Tibial artery (tissue), 4 donors: Measurements from ENCODE around the gene EDRF1.

Experiments used
- DNase-seq, 2 donors: peaks; one replicate each; pipeline ENCODE4 v3.0.0-alpha.2; 2019
- H3K27ac ChIP-seq, 2 donors: fragments of 200-600 bp; sonication (generic) in 1 of 2; 1 replicate in 1 of 2; 2 replicates in 1 of 2; pipeline ENCODE4 v1.5.1; 2018 to 2019; ENCODE audit warnings: mild to moderate bottlenecking in 1 of 2
- H3K27me3 ChIP-seq, 2 donors: fragments of 200-600 bp; sonication (generic) in 1 of 2; one replicate each; pipeline versions ENCODE4 v1.5.1 to v1.6.0; 2016 to 2019
- H3K36me3 ChIP-seq, 3 donors: fragments of 200-600 bp; sonication (generic) in 2 of 3; one replicate each; pipeline ENCODE4 v1.5.1; 2016 to 2019; ENCODE audit warnings: mild to moderate bottlenecking in 2 of 3
- H3K4me1 ChIP-seq, 4 donors: fragments of 200-600 bp; sonication (generic) in 2 of 4; 1 replicate in 3 of 4; 2 replicates in 1 of 4; pipeline ENCODE4 v1.5.1; 2016 to 2019
- H3K4me3 ChIP-seq, 2 donors: fragments of 200-600 bp; sonication (generic) in 1 of 2; 1 replicate in 1 of 2; 2 replicates in 1 of 2; pipeline ENCODE4 v1.5.1; 2018 to 2019; ENCODE audit warnings: mild to moderate bottlenecking in 2 of 2
- H3K9me3 ChIP-seq, 3 donors: fragments of 200-600 bp; sonication (generic) in 1 of 3; one replicate each; pipeline ENCODE4 v1.5.1; 2016 to 2019
- CTCF ChIP-seq, 2 experiments: fragments of 200-600 bp in 1 of 2; fragments of 450-650 bp in 1 of 2; IDR thresholded peaks; one replicate each; pipeline ENCODE4 v1.5.1; 2017 to 2019; ENCODE audit warnings: antibody characterized with exemption in 2 of 2, mild to moderate bottlenecking in 1 of 2, moderate library complexity in 1 of 2
- intact Hi-C: fragments of 100-400 bp; cut with DNase I; formaldehyde crosslinking; loops from one replicate; pipeline ENCODE4 v1.15.0; 2023; ENCODE audit warnings: low total_unique reads

EDRF1 gene

DNA sequence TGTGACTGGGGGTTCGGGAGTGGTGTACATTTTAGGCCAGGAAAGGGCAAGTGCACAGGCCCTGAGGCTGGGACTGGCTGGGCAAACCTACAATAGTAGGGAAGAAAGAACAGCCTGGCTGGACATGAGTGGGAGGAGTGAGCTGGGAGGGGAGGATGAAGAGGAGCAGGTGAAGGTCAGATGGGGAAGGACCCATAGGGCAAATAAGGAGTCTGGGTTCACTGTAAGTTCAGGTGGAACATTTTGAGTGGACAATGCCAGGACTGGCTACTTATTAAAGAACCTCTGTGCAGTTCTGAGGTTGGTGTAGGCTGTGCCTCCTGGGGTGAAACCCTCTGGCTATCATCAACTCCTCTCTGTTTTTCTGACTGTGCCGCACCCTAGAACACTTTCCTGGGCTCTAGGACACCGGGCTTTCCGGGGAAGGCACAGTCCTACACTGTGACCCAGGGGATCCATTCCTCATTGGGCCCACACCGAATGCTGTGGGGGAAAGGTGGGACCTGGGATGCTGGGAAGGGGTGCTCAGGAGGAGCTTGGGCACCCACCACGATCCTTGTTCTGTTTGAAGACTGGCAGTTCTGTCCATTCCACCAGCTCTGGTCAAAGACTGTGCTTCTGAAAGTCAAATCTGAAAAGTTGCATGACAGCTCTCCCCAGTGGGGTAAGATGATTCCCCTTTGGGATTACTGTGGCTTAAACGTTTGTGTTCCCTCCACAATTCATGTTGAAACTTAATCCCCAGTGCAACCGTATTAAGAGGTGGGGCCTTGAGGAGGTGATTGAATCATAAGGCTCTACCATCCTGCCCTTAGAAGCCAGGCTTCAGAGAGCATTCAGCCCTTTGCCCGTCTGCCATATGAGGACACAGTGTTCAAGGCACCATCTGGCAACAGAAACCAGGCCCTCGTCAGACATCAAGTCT is 60.2 kb downstream of the EDRF1 start:
- Histone ChIP-seq H3K27ac (no peak overlapping the region), H3K9me3 (no peaks in the 10 kb centered on the region), H3K4me1 (no peaks in the 10 kb centered on the region), H3K27me3 (no peaks in the 10 kb centered on the region), H3K4me3 (no peak overlapping the region), H3K36me3 (peaks cover 0 to 8% (median 0%) of the 10 kb centered on the region in 3 donors)
- TF ChIP-seq CTCF (IDR thresholded peaks at IDR 0.05): no peak
- no peak for DNase-seq
- intact Hi-C loops: no loop called here

DNA sequence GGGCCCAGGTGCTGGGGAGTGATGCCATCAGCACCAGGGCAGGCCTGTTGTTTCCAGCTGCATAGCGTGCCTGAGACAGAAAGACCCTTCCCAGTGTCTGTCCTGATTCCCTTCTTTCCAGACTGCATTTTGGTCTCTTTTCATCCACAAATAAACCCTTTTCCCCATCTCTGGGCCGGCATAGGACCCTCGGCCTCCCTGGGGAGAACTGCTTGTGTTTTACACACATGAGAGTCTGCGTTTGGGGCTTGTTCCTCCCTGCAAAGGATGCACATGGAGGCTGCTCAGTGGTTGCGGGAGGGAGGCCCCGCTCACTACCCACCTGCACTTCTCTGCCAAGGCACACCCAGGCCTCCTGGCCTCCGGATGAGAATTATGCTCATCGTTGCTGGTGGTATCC is 61.9 kb downstream of the EDRF1 start:
- intact Hi-C loops: no loop called here
- no peak for DNase-seq
- no peak for TF ChIP-seq CTCF (IDR thresholded peaks at IDR 0.05)

GRCh38 chr10:125782054-125782453 is 62.5 kb downstream of the EDRF1 start:
- DNase-seq: no peak
- TF ChIP-seq CTCF (IDR thresholded peaks at IDR 0.05): no peak
- Histone ChIP-seq H3K4me3 (no peak overlapping the region), H3K36me3 (peaks cover 0 to 13% (median 0%) of the 10 kb centered on the region in 3 donors), H3K9me3 (no peaks in the 10 kb centered on the region), H3K4me1 (no peaks in the 10 kb centered on the region), H3K27me3 (no peaks in the 10 kb centered on the region), H3K27ac (no peak overlapping the region)
- intact Hi-C loops: no loop called here

More for the DNA sequence above, 61.9 kb downstream of the EDRF1 start:
- Histone ChIP-seq H3K4me3 (no peak overlapping the region), H3K4me1 (no peaks in the 10 kb centered on the region), H3K9me3 (no peaks in the 10 kb centered on the region), H3K27ac (no peak overlapping the region), H3K36me3 (peaks cover 0 to 13% (median 0%) of the 10 kb centered on the region in 3 donors), H3K27me3 (no peaks in the 10 kb centered on the region)

DNA sequence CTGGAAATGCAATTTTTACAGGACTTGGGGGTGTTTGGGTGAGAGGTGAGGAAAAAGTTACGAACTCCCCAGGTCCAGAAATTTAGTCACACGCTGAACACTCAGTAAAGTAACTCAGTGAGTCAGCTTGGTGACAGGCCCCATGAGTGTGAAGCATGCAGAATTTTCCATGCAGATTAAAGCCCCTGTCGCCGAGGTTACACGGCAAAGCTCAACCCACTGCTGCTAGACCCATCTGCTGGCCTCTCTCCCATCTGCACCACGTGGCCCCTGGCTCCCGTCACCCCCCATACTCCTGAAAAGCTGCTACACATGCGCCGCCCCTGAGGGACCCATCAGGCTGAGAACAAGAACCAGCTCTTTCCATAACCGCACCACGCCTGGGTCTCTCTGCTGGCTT is 63.1 kb downstream of the EDRF1 start:
- TF ChIP-seq CTCF (IDR thresholded peaks at IDR 0.05): no peak
- intact Hi-C loops: no loop called here
- Histone ChIP-seq H3K9me3 (no peaks in the 10 kb centered on the region), H3K36me3 (peaks cover 0 to 13% (median 0%) of the 10 kb centered on the region in 3 donors), H3K27me3 (no peaks in the 10 kb centered on the region), H3K27ac (no peak overlapping the region), H3K4me1 (no peaks in the 10 kb centered on the region), H3K4me3 (no peak overlapping the region)
- DNase-seq: no peak

GRCh38 chr10:125783408-125783807 is 63.9 kb downstream of the EDRF1 start:
- Histone ChIP-seq H3K9me3 (no peaks in the 10 kb centered on the region), H3K27me3 (no peaks in the 10 kb centered on the region), H3K27ac (no peak overlapping the region), H3K36me3 (peaks cover 4 to 20% (median 5%) of the 10 kb centered on the region in 3 donors), H3K4me3 (no peak overlapping the region), H3K4me1 (no peaks in the 10 kb centered on the region)
- DNase-seq: no peak
- intact Hi-C loops: no loop called here
- no peak for TF ChIP-seq CTCF (IDR thresholded peaks at IDR 0.05)
